Osteoblast (primary cell): ENCODE results near the gene EXOC1. TPM values are rescaled to one million over a fixed set of nuclear protein-coding genes. Genes with fewer than 3 reads are reported as not detected.

Experiments
- DNase-seq: peaks from one replicate; pipeline ENCODE4 v3.0.0; 2011; ENCODE audit warnings: low spot score, mixed read lengths; ENCODE audit not compliant: insufficient read length; ENCODE audit errors: missing footprints
- H2AFZ ChIP-seq: 2 replicates; pipeline ENCODE4 v1.6.0; 2011; ENCODE audit warnings: mild to moderate bottlenecking, low read length
- H3K27ac ChIP-seq: 2 replicates; pipeline ENCODE4 v1.5.1; 2011; ENCODE audit warnings: mild to moderate bottlenecking, low read depth, low read length, moderate library complexity
- H3K27me3 ChIP-seq: 2 replicates; pipeline ENCODE4 v1.6.0; 2012; ENCODE audit warnings: mild to moderate bottlenecking, control low read depth, inconsistent platforms, low read length, moderate library complexity; ENCODE audit not compliant: insufficient read depth
- H3K36me3 ChIP-seq: 2 replicates; pipeline ENCODE4 v1.5.1; 2011; ENCODE audit warnings: mild to moderate bottlenecking, low read length, control low read depth, moderate library complexity; ENCODE audit not compliant: insufficient read depth
- H3K4me1 ChIP-seq: 2 replicates; pipeline ENCODE4 v1.5.1; 2011; ENCODE audit warnings: mild to moderate bottlenecking, low read length, control low read depth, moderate library complexity; ENCODE audit not compliant: insufficient read depth
- H3K4me2 ChIP-seq: 2 replicates; pipeline ENCODE4 v1.6.0; 2011; ENCODE audit warnings: mild to moderate bottlenecking, low read length; ENCODE audit not compliant: insufficient read depth
- H3K4me3 ChIP-seq: fragments of 200-600 bp; sonication (generic); 3 replicates; pipeline ENCODE4 v1.5.1; 2012; ENCODE audit warnings: mild to moderate bottlenecking, low read length, inconsistent platforms; ENCODE audit not compliant: insufficient read depth
- H3K79me2 ChIP-seq: 2 replicates; pipeline ENCODE4 v1.6.0; 2012; ENCODE audit warnings: mild to moderate bottlenecking, low read length, control low read depth, inconsistent platforms; ENCODE audit not compliant: insufficient read depth
- H3K9me3 ChIP-seq: 2 replicates; pipeline ENCODE4 v1.5.1; 2011; ENCODE audit warnings: low read depth, low read length, control low read depth
- H4K20me1 ChIP-seq: 2 replicates; pipeline ENCODE4 v1.6.0; 2012; ENCODE audit warnings: mild to moderate bottlenecking, low read length, control low read depth; ENCODE audit not compliant: insufficient read depth
- total RNA-seq: library from RNA; depleted of rRNA; stranded (reverse); fragments of >200 nt; gene quantifications from 2 replicates; pipeline ENCODE4 v1.2.3, GENCODE V29; 2012
- TF ChIP-seq, protein P1 (sequence below): IDR thresholded peaks from 2 replicates; pipeline ENCODE4 v1.5.1; 2011; ENCODE audit warnings: mild to moderate bottlenecking, low read depth, low read length, moderate library complexity; ENCODE audit errors: extremely low read depth

The EXOC1 gene
- total RNA-seq, 1 donor: 48.9 TPM

DNA sequence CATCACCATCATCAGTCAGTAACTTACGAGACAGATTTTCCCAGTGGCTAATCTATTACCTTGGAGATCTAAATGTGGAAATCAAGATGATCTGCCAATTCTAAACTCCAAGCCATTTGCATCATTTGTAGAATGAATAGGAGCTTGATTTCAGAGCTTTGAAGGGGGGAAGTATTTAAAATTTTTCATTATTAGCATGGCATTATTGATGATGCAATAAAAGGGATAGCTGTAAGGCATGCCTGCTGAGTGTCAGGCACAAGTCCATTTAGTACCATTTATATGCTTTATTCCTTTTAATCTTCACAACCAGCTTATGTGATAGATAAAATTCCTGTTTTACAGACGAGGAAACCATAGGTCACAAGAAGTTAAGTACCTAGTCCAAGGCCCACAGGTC lies 28.6 kb upstream of the EXOC1 start:
- H3K4me1 ChIP-seq: no peaks in the 10 kb centered on the region
- H3K79me2 ChIP-seq: no peaks in the 10 kb centered on the region
- no peak overlapping the region for H3K4me2 ChIP-seq
- H3K27me3 ChIP-seq: peaks cover 5% of the 10 kb centered on the region
- no peaks in the 10 kb centered on the region for H3K9me3 ChIP-seq
- no peak for DNase-seq
- TF ChIP-seq, protein P1, sequence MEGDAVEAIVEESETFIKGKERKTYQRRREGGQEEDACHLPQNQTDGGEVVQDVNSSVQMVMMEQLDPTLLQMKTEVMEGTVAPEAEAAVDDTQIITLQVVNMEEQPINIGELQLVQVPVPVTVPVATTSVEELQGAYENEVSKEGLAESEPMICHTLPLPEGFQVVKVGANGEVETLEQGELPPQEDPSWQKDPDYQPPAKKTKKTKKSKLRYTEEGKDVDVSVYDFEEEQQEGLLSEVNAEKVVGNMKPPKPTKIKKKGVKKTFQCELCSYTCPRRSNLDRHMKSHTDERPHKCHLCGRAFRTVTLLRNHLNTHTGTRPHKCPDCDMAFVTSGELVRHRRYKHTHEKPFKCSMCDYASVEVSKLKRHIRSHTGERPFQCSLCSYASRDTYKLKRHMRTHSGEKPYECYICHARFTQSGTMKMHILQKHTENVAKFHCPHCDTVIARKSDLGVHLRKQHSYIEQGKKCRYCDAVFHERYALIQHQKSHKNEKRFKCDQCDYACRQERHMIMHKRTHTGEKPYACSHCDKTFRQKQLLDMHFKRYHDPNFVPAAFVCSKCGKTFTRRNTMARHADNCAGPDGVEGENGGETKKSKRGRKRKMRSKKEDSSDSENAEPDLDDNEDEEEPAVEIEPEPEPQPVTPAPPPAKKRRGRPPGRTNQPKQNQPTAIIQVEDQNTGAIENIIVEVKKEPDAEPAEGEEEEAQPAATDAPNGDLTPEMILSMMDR: no peak
- H2AFZ ChIP-seq: no peak overlapping the region
- no peak overlapping the region for H3K4me3 ChIP-seq
- no peak overlapping the region for H3K27ac ChIP-seq
- H4K20me1 ChIP-seq: no peaks in the 10 kb centered on the region
- no peaks in the 10 kb centered on the region for H3K36me3 ChIP-seq

DNA sequence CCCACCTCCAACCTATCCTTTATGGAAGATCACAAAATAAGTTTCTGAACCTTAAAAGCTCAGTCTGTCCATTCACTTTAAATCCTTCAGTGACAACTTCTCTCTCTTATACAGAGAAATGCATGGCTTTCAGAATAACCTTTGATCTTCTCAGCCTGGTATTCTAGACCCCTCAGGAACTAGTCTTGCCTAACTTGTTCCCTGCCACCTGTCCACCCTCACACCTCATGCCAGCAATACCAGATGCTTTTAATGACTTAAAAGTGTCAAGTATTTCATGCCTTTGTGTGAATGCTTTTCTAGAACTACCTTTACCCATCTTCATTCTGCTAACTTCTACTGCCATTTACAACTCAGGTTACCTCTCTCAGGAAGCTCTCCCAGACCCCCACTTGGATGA lies 26.5 kb upstream of the EXOC1 start:
- Histone ChIP-seq H2AFZ (no peak overlapping the region), H3K27ac (no peak overlapping the region), H3K4me1 (no peaks in the 10 kb centered on the region), H3K4me3 (no peak overlapping the region), H4K20me1 (no peaks in the 10 kb centered on the region), H3K27me3 (peaks cover 9% of the 10 kb centered on the region), H3K36me3 (no peaks in the 10 kb centered on the region), H3K9me3 (no peaks in the 10 kb centered on the region), H3K4me2 (no peak overlapping the region), H3K79me2 (no peaks in the 10 kb centered on the region)
- TF ChIP-seq, protein P1: no peak
- DNase-seq: no peak

DNA sequence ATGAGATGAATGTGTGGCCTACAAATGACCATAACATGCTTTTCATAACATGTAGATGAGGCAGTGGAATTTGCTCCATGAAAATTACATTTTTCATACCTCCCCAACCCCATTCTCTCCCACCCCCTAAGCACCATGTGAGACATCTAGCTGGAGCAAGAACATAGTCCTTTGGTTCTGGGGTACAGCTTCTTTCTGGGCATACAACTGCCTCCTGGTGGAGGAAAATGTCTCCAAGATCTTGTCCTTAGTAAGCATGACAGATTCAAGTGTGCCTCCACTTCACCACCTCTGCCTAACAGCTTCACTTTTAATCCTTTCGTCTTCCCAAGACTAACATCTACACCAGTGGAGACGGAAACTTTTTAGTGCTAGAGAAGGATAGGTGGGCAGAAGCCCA lies 25.9 kb upstream of the EXOC1 start:
- DNase-seq: no peak
- no peaks in the 10 kb centered on the region for H3K79me2 ChIP-seq
- H3K27me3 ChIP-seq: peaks cover 9% of the 10 kb centered on the region
- TF ChIP-seq, protein P1: no peak
- H3K27ac ChIP-seq: no peak overlapping the region
- no peaks in the 10 kb centered on the region for H4K20me1 ChIP-seq
- H3K4me2 ChIP-seq: no peak overlapping the region
- H3K9me3 ChIP-seq: no peaks in the 10 kb centered on the region
- H3K4me1 ChIP-seq: no peaks in the 10 kb centered on the region
- no peaks in the 10 kb centered on the region for H3K36me3 ChIP-seq
- H2AFZ ChIP-seq: no peak overlapping the region
- no peak overlapping the region for H3K4me3 ChIP-seq

DNA sequence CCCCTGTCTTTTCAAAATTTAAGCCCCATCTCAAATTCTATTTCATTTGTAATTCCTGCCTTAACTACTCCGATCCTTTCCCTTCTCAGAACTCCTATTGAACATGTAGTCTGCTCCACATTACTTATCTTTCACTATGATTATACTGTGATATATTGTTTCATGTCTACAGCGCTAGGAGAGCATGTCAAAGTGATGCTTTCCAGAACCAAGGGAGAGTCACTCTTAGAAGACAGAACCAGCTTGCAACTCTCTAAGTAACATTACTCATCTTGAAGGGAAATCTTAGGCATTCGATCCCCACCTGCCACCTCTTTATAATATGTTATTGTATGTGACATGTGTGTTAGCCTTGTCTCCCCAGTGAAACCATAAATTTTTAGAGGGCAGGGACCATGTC lies 23.4 kb upstream of the EXOC1 start:
- H3K27me3 ChIP-seq: peaks cover 9% of the 10 kb centered on the region
- no peaks in the 10 kb centered on the region for H3K9me3 ChIP-seq
- TF ChIP-seq, protein P1: no peak
- H2AFZ ChIP-seq: no peak overlapping the region
- no peaks in the 10 kb centered on the region for H3K4me1 ChIP-seq
- H3K4me3 ChIP-seq: no peak overlapping the region
- H3K27ac ChIP-seq: no peak overlapping the region
- no peaks in the 10 kb centered on the region for H3K79me2 ChIP-seq
- H3K4me2 ChIP-seq: no peak overlapping the region
- H4K20me1 ChIP-seq: no peaks in the 10 kb centered on the region
- no peaks in the 10 kb centered on the region for H3K36me3 ChIP-seq
- no peak for DNase-seq
